GM12878 (cell line): Measurements from ENCODE around the gene RTN4R.

ENCODE experiments used
- BCL11A ChIP-seq: IDR thresholded peaks from 2 replicates; pipeline ENCODE4 v1.6.1; 2011; ENCODE audit warnings: low read depth, low read length
- BHLHE40 ChIP-seq, 2 experiments: fragments of 450-650 bp in 1 of 2; IDR thresholded peaks; 2 replicates each; pipeline ENCODE4 v1.6.1; 2011 to 2017; ENCODE audit warnings: low read depth in 2 of 2, borderline replicate concordance in 1 of 2, improper control_type of control experiment in 1 of 2, low read length in 1 of 2, mild to moderate bottlenecking in 1 of 2
- CREB1 ChIP-seq: IDR thresholded peaks from 2 replicates; pipeline ENCODE4 v1.6.1; 2012; ENCODE audit warnings: low read depth, mild to moderate bottlenecking, inconsistent platforms
- EED ChIP-seq: sonication (generic); IDR thresholded peaks from 2 replicates; pipeline ENCODE4 v1.6.1; 2016; ENCODE audit warnings: antibody characterized with exemption, low read depth
- EP300 ChIP-seq, 2 experiments: fragments of 150-350 bp in 1 of 2; IDR thresholded peaks; 2 replicates each; pipeline ENCODE4 v1.6.1; 2011 to 2012; ENCODE audit warnings: low read depth in 2 of 2, low read length in 2 of 2, borderline replicate concordance in 1 of 2, improper control_type of control experiment in 1 of 2, inconsistent platforms in 1 of 2; ENCODE audit not compliant: control insufficient read depth in 1 of 2
- IKZF1 ChIP-seq: fragments of 450-650 bp; conservative IDR thresholded peaks from 2 replicates; pipeline ENCODE4 v1.6.1; 2017; ENCODE audit warnings: antibody characterized with exemption, mild to moderate bottlenecking
- JUND ChIP-seq: IDR thresholded peaks from 2 replicates; pipeline ENCODE4 v1.6.1; 2012; ENCODE audit warnings: low read depth, mild to moderate bottlenecking, low read length, improper control_type of control experiment, moderate library complexity
- POLR2AphosphoS2 ChIP-seq: IDR thresholded peaks from 2 replicates; pipeline ENCODE4 v1.6.1; 2011; ENCODE audit warnings: low read depth, mild to moderate bottlenecking, low read length, improper control_type of control experiment, moderate library complexity
- POLR2AphosphoS5 ChIP-seq: IDR thresholded peaks from 2 replicates; pipeline ENCODE4 v1.6.1; 2011; ENCODE audit warnings: mild to moderate bottlenecking, low read length, inconsistent platforms
- ZBTB33 ChIP-seq: fragments of 450-650 bp; IDR thresholded peaks from 2 replicates; pipeline ENCODE4 v1.6.1; 2017; ENCODE audit warnings: mild to moderate bottlenecking
- ZBTB40 ChIP-seq: fragments of 450-650 bp; IDR thresholded peaks from 2 replicates; pipeline ENCODE4 v1.6.1; 2016; ENCODE audit warnings: mild to moderate bottlenecking, moderate library complexity, borderline replicate concordance
- TF ChIP-seq, protein P1 (sequence below), 3 experiments: IDR thresholded peaks in 2 of 3; conservative IDR thresholded peaks in 1 of 3; 2 replicates each; pipeline ENCODE4 v1.5.1; 2011; ENCODE audit warnings: low read depth in 3 of 3, low read length in 3 of 3, mild to moderate bottlenecking in 3 of 3, control low read depth in 2 of 3, moderate library complexity in 2 of 3, inconsistent platforms in 1 of 3, mixed read lengths in 1 of 3; ENCODE audit not compliant: control insufficient read depth in 2 of 3, insufficient read depth in 1 of 3; ENCODE audit errors: extremely low read depth in 1 of 3
- TF ChIP-seq, protein P2 (sequence below): IDR thresholded peaks from 2 replicates; pipeline ENCODE4 v1.6.1; 2011; ENCODE audit warnings: low read depth, low read length, improper control_type of control experiment, borderline replicate concordance

GRCh38 chr22:20296598-20296997, 28.5 kb upstream of the RTN4R start:
- TF ChIP-seq, protein P1, sequence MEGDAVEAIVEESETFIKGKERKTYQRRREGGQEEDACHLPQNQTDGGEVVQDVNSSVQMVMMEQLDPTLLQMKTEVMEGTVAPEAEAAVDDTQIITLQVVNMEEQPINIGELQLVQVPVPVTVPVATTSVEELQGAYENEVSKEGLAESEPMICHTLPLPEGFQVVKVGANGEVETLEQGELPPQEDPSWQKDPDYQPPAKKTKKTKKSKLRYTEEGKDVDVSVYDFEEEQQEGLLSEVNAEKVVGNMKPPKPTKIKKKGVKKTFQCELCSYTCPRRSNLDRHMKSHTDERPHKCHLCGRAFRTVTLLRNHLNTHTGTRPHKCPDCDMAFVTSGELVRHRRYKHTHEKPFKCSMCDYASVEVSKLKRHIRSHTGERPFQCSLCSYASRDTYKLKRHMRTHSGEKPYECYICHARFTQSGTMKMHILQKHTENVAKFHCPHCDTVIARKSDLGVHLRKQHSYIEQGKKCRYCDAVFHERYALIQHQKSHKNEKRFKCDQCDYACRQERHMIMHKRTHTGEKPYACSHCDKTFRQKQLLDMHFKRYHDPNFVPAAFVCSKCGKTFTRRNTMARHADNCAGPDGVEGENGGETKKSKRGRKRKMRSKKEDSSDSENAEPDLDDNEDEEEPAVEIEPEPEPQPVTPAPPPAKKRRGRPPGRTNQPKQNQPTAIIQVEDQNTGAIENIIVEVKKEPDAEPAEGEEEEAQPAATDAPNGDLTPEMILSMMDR (IDR thresholded peaks at IDR 0.05 in 2 of 3, conservative IDR thresholded peaks at IDR 0.05 in 1 of 3; ENCODE audit: control insufficient read depth in 2 of 3, extremely low read depth in 1 of 3, insufficient read depth in 1 of 3, low read depth in 3 of 3, low read length in 3 of 3): no peak
- TF ChIP-seq JUND (no peak), ZBTB40 (no peak), EED (no peak), POLR2AphosphoS2 (no peak), BHLHE40 (IDR thresholded peaks at IDR 0.05; ENCODE audit: borderline replicate concordance in 1 of 2, low read depth in 2 of 2, low read length in 1 of 2) (no peak), POLR2AphosphoS5 (no peak), ZBTB33 (no peak), CREB1 (no peak), EP300 (IDR thresholded peaks at IDR 0.05; ENCODE audit: borderline replicate concordance in 1 of 2, control insufficient read depth in 1 of 2, low read depth in 2 of 2, low read length in 2 of 2) (no peak), IKZF1 (no peak), BCL11A (no peak)
- TF ChIP-seq, protein P2, sequence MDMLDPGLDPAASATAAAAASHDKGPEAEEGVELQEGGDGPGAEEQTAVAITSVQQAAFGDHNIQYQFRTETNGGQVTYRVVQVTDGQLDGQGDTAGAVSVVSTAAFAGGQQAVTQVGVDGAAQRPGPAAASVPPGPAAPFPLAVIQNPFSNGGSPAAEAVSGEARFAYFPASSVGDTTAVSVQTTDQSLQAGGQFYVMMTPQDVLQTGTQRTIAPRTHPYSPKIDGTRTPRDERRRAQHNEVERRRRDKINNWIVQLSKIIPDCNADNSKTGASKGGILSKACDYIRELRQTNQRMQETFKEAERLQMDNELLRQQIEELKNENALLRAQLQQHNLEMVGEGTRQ: no peak
